ENCODE results near the gene SEC24A. TPM values are rescaled to one million over a fixed set of nuclear protein-coding genes. Genes with fewer than 3 reads are reported as not detected.
"Not testable (repeated sequence)": the region's sequence is repeated elsewhere in the genome, so short reads cannot be mapped to it uniquely, and the experiment has no call there.

SEC24A gene
- total RNA-seq, 1 experiment from 2014 or later, result 8.0 TPM

- no peak for DNase-seq (ENCODE audit: low spot score)
- in situ Hi-C loops (cut with HindIII; ENCODE audit: low sequenced_read_pairs), result no loop called here
Measured at GRCh38 chr5:134736173-134736812, 87.7 kb downstream of the SEC24A start.

GRCh38 chr5:134738133-134738962 is 89.8 kb downstream of the SEC24A start, which contains the start of gene CAMLG:
Gene CAMLG, plus strand, starts transcription at chr5:134738548. Its CDS starts 73 bp downstream, at chr5:134738621.
- in situ Hi-C loops (cut with HindIII; ENCODE audit: low sequenced_read_pairs), result no loop called here
- DNase-seq (ENCODE audit: low spot score), result peak; percentile 98

- in situ Hi-C loops (cut with HindIII; ENCODE audit: low sequenced_read_pairs), result no loop called here
- DNase-seq (ENCODE audit: low spot score), result peak; percentile 58
Measured at GRCh38 chr5:134738963-134739661, 90.5 kb downstream of the SEC24A start.

- in situ Hi-C loops (cut with HindIII; ENCODE audit: low sequenced_read_pairs), result no loop called here
- DNase-seq (ENCODE audit: low spot score), result no peak
Measured at GRCh38 chr5:134741052-134741451, 92.5 kb downstream of the SEC24A start.

- no peak for DNase-seq (ENCODE audit: low spot score)
- in situ Hi-C loops (cut with HindIII; ENCODE audit: low sequenced_read_pairs), result no loop called here
Measured at GRCh38 chr5:134742134-134742533, 93.5 kb downstream of the SEC24A start.

- DNase-seq (ENCODE audit: low spot score), result no peak
- in situ Hi-C loops (cut with HindIII; ENCODE audit: low sequenced_read_pairs), result no loop called here
Measured at GRCh38 chr5:134749415-134749814, 100.8 kb downstream of the SEC24A start.

GRCh38 chr5:134758176-134758503 is 109.6 kb downstream of the SEC24A start:
- in situ Hi-C loops (cut with HindIII; ENCODE audit: low sequenced_read_pairs), result loop anchor here (10.0 kb wide), 1 partner anchor 177 kb away; no protein-coding TSS in a partner anchor

GRCh38 chr5:134758504-134759341 is 110.1 kb downstream of the SEC24A start, which contains the start of gene DDX46:
Gene DDX46, plus strand, starts transcription at chr5:134758779. Its CDS starts 160 bp downstream, at chr5:134758939.
- in situ Hi-C loops (cut with HindIII; ENCODE audit: low sequenced_read_pairs), result loop anchor here (10.0 kb wide), 1 partner anchor 176 kb away; no protein-coding TSS in a partner anchor
- DNase-seq (ENCODE audit: low spot score), result peak; percentile 94

More at GRCh38 chr5:134758176-134758503, 109.6 kb downstream of the SEC24A start:
- DNase-seq (ENCODE audit: low spot score), result no peak

- in situ Hi-C loops (cut with HindIII; ENCODE audit: low sequenced_read_pairs); DNase-seq (ENCODE audit: low spot score): not testable (repeated sequence)
Measured at GRCh38 chr5:134767528-134768291, 119.1 kb downstream of the SEC24A start.

- DNase-seq (ENCODE audit: low spot score), result no peak
- in situ Hi-C loops (cut with HindIII; ENCODE audit: low sequenced_read_pairs), result no loop called here
Measured at GRCh38 chr5:134769206-134769605, 120.6 kb downstream of the SEC24A start.

- no peak for DNase-seq (ENCODE audit: low spot score)
- in situ Hi-C loops (cut with HindIII; ENCODE audit: low sequenced_read_pairs), result no loop called here
Measured at GRCh38 chr5:134772461-134773125, 124.0 kb downstream of the SEC24A start.

GRCh38 chr5:134777366-134777765 is 128.8 kb downstream of the SEC24A start:
- in situ Hi-C loops (cut with HindIII; ENCODE audit: low sequenced_read_pairs), result no loop called here
- DNase-seq (ENCODE audit: low spot score), result no peak

Other genes with a start within 250 kb of the SEC24A start
- gene CDKN2AIPNL, start 236.9 kb upstream of the SEC24A start, total RNA-seq (2014; rRNA removed; shearing (Covaris generic)), result 45.0 and 57.5 TPM in 2 replicates
- gene JADE2, start 123.1 kb upstream of the SEC24A start, total RNA-seq (2014; rRNA removed; shearing (Covaris generic)), result 24.4 and 25.8 TPM in 2 replicates
- 29.6 and 41.2 TPM in 2 replicates for gene SAR1B, start 16.0 kb upstream of the SEC24A start, total RNA-seq (2014; rRNA removed; shearing (Covaris generic))
- gene CAMLG, start 89.8 kb downstream of the SEC24A start, total RNA-seq (2014; rRNA removed; shearing (Covaris generic)), result 26.2 and 39.2 TPM in 2 replicates
- gene DDX46, start 110.0 kb downstream of the SEC24A start, total RNA-seq (2014; rRNA removed; shearing (Covaris generic)), result 13.8 and 18.1 TPM in 2 replicates
- gene C5orf24, start 197.2 kb downstream of the SEC24A start, total RNA-seq (2014; rRNA removed; shearing (Covaris generic)), result 16.0 and 22.7 TPM in 2 replicates
- 51.4 and 81.3 TPM in 2 replicates for gene TXNDC15, start 225.6 kb downstream of the SEC24A start, total RNA-seq (2014; rRNA removed; shearing (Covaris generic))